LNCaP clone FGC (cell line): Measurements from ENCODE around the gene N4BP2L1.

Experiments
- DNase-seq: peaks from one replicate; pipeline ENCODE4 v3.0.0-alpha.2; 2011; ENCODE audit warnings: low read depth
- H3K4me3 ChIP-seq: 2 replicates; pipeline ENCODE4 v1.5.1; 2011; ENCODE audit warnings: mild to moderate bottlenecking, low read depth, low read length, control low read depth
- CTCF ChIP-seq: IDR thresholded peaks from 2 replicates; pipeline ENCODE4 v1.5.1; 2012; ENCODE audit warnings: mild to moderate bottlenecking; ENCODE audit not compliant: control insufficient read depth, insufficient read depth; ENCODE audit errors: extremely low read depth

The N4BP2L1 gene

GRCh38 chr13:32413284-32413683 lies 14.6 kb downstream of the N4BP2L1 start:
- no peak for TF ChIP-seq CTCF
- DNase-seq: no peak
- H3K4me3 ChIP-seq: no peak overlapping the region

- no peak for DNase-seq
- TF ChIP-seq CTCF: no peak
- no peak overlapping the region for H3K4me3 ChIP-seq
Measured at GRCh38 chr13:32409561-32410421, 18.1 kb downstream of the N4BP2L1 start.

- TF ChIP-seq CTCF: no peak
- DNase-seq: no peak
- no peak overlapping the region for H3K4me3 ChIP-seq
Measured at GRCh38 chr13:32409001-32409313, 19.0 kb downstream of the N4BP2L1 start.

GRCh38 chr13:32408296-32409000 lies 19.5 kb downstream of the N4BP2L1 start:
- no peak overlapping the region for H3K4me3 ChIP-seq
- no peak for DNase-seq
- no peak for TF ChIP-seq CTCF

DNA sequence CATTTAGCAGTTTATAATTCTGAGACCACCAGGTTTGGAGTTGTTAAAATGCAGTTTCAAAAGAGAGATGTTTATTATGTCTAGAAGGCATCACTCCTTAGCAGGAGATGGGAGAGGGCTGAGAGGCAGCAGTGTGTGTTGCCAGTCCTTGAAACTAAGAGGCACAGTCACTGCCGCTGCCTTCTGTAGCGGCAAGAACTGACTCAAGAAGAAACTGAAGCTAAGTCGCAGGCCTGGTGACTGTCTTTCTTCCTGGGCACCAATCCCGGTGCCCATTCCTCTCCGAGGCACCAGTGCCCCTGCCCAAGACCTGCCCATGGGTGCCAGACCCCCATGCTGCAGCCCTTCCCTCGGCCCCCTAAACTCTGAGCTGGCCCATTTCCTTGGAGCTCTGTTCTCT lies 20.1 kb downstream of the N4BP2L1 start:
- no peak overlapping the region for H3K4me3 ChIP-seq
- DNase-seq: no peak
- no peak for TF ChIP-seq CTCF

DNA sequence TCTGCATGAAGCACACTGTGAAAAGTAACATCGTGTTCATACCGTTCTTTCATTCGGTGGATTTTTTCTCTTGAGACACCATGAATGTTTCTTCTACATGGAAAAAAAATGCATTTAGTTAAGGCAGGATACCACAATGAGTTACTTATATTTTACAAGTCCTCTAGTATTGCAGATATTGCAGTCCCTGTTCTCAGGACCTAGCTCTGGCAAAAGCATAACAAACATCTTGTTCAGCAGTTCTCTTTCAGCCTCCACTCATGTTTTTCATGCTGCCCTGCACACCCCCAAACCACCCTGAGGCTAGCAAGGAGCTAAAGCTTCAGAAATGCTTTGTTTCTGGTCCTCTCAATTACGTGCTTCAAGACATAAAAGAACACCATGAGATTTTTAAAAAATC lies 24.8 kb downstream of the N4BP2L1 start:
- DNase-seq: no peak
- no peak overlapping the region for H3K4me3 ChIP-seq
- TF ChIP-seq CTCF: no peak
